ENCODE results near the gene CEP295NL. TPM values are rescaled to one million over a fixed set of nuclear protein-coding genes. Genes with fewer than 3 reads are reported as not detected.

CEP295NL gene
- total RNA-seq, 1 experiment from 2014 or later: 1.9 TPM

GRCh38 chr17:78892520-78892919 is 10.5 kb downstream of the CEP295NL start (continued):
- no peak for TF ChIP-seq REST (IDR thresholded peaks at IDR 0.05; ENCODE audit: low read depth)
- TF ChIP-seq SIN3A (IDR thresholded peaks at IDR 0.05; ENCODE audit: low read depth): no peak

- intact Hi-C loops (cut with micrococcal nuclease): no loop called here
- POLR2A ChIA-PET: no interaction called here
- Histone ChIP-seq H3K36me3 (ENCODE audit: control insufficient read depth in 1 of 2, insufficient read depth in 2 of 2, low read length in 2 of 2) (no peaks in the 10 kb centered on the region), H3K79me2 (ENCODE audit: insufficient read depth, low read length) (no peaks in the 10 kb centered on the region; the same call in 1 of the 2 replicates), H4K20me1 (ENCODE audit: insufficient read depth) (no peaks in the 10 kb centered on the region), H3K27ac (ENCODE audit: low read depth, low read length) (no peak overlapping the region), H3K9me2 (ENCODE audit: insufficient read depth) (no peaks in the 10 kb centered on the region), H3K27me3 (ENCODE audit: insufficient read depth, low read length) (no peaks in the 10 kb centered on the region), H3K4me1 (ENCODE audit: control insufficient read depth in 1 of 2, insufficient read depth in 2 of 2, low read length in 2 of 2) (peaks cover 0 to 9% of the 10 kb centered on the region in 2 experiments; a peak in 2 of 4 replicates), H2AFZ (ENCODE audit: low read depth, low read length, poor library complexity, severe bottlenecking) (no peak overlapping the region), H3K9ac (ENCODE audit: low read length) (no peak overlapping the region), H3K9me3 (ENCODE audit: control insufficient read depth in 1 of 2, insufficient read depth in 1 of 2, low read depth in 1 of 2, low read length in 2 of 2) (no peaks in the 10 kb centered on the region), H3K4me2 (ENCODE audit: low read length) (no peak overlapping the region), H3K4me3 (replicated peaks in 1 of 2; ENCODE audit: low read depth in 1 of 2, low read length in 2 of 2) (no peak overlapping the region)
- RAD21 ChIA-PET (ENCODE audit: low non-redundant PET in 1 of 2, low total read pairs in 2 of 2, uncharacterized antibody in 2 of 2, unreplicated experiment in 2 of 2): no interaction called here
- BruUV-seq (replicated peaks): no TSS peak
- CTCF ChIA-PET: no interaction called here
- ATAC-seq: no peak
- DNase-seq (ENCODE audit: low read depth, low spot score): no peak
- TF ChIP-seq ZBTB33 (IDR thresholded peaks at IDR 0.05; ENCODE audit: extremely low read depth, insufficient replicate concordance, low read length) (no peak), CBX3 (IDR thresholded peaks at IDR 0.05; ENCODE audit: low read depth) (no peak), ELF1 (IDR thresholded peaks at IDR 0.05; ENCODE audit: borderline replicate concordance, low read depth) (no peak), ZFX (IDR thresholded peaks at IDR 0.05) (no peak), SIN3A (IDR thresholded peaks at IDR 0.05; ENCODE audit: low read depth) (no peak), EGR1 (IDR thresholded peaks at IDR 0.05; ENCODE audit: low read depth) (no peak), SP1 (IDR thresholded peaks at IDR 0.05; ENCODE audit: low read depth) (no peak), RAD21 (IDR thresholded peaks at IDR 0.05; ENCODE audit: low read depth) (no peak), YY1 (IDR thresholded peaks at IDR 0.05; ENCODE audit: extremely low read depth, insufficient replicate concordance, low read depth, low read length) (no peak), POLR2A (IDR thresholded peaks at IDR 0.05; ENCODE audit: borderline replicate concordance, extremely low read depth, insufficient read depth, insufficient read length) (no peak), TCF7L2 (IDR thresholded peaks at IDR 0.05; ENCODE audit: borderline replicate concordance, extremely low read depth, insufficient read depth, insufficient read length) (no peak), EZH2phosphoT487 (IDR thresholded peaks at IDR 0.05; ENCODE audit: borderline replicate concordance) (no peak), REST (IDR thresholded peaks at IDR 0.05; ENCODE audit: low read depth) (no peak)
Observed at GRCh38 chr17:78892062-78892456, 10.9 kb downstream of the CEP295NL start.

Data from HCT116 (cell line).